ENCODE measurements around the gene HIC1.

DNA sequence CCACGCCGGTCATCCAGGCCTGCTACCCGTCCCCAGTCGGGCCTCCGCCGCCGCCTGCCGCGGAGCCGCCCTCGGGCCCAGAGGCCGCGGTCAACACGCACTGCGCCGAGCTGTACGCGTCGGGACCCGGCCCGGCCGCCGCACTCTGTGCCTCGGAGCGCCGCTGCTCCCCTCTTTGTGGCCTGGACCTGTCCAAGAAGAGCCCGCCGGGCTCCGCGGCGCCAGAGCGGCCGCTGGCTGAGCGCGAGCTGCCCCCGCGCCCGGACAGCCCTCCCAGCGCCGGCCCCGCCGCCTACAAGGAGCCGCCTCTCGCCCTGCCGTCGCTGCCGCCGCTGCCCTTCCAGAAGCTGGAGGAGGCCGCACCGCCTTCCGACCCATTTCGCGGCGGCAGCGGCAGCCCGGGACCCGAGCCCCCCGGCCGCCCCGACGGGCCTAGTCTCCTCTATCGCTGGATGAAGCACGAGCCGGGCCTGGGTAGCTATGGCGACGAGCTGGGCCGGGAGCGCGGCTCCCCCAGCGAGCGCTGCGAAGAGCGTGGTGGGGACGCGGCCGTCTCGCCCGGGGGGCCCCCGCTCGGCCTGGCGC, 2.4 kb downstream of the HIC1 start:
- TF ChIP-seq, protein P1, sequence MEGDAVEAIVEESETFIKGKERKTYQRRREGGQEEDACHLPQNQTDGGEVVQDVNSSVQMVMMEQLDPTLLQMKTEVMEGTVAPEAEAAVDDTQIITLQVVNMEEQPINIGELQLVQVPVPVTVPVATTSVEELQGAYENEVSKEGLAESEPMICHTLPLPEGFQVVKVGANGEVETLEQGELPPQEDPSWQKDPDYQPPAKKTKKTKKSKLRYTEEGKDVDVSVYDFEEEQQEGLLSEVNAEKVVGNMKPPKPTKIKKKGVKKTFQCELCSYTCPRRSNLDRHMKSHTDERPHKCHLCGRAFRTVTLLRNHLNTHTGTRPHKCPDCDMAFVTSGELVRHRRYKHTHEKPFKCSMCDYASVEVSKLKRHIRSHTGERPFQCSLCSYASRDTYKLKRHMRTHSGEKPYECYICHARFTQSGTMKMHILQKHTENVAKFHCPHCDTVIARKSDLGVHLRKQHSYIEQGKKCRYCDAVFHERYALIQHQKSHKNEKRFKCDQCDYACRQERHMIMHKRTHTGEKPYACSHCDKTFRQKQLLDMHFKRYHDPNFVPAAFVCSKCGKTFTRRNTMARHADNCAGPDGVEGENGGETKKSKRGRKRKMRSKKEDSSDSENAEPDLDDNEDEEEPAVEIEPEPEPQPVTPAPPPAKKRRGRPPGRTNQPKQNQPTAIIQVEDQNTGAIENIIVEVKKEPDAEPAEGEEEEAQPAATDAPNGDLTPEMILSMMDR (IDR thresholded peaks at IDR 0.05): no peak
- no peak for TF ChIP-seq POLR2A (IDR thresholded peaks at IDR 0.05)
